Activated CD4-positive, CD25-positive, alpha-beta regulatory T cell treated with anti-CD3 and anti-CD28 coated beads, Interleukin-2, amount 50 U/mL, for 24 hours (primary cell): ENCODE results near the gene IKBKE.
"Not testable (repeated sequence)": the region's sequence is repeated elsewhere in the genome, so short reads cannot be mapped to it uniquely, and the experiment has no call there.

Experiments used
- ATAC-seq, 2 donors: fragments of 150-1000 bp; cut with Tn5 transposase; one replicate each; pipeline ENCODE4 v1.10.0; 2021; ENCODE audit warnings: mild to moderate bottlenecking in 1 of 2, moderate library complexity in 1 of 2

The IKBKE gene

DNA sequence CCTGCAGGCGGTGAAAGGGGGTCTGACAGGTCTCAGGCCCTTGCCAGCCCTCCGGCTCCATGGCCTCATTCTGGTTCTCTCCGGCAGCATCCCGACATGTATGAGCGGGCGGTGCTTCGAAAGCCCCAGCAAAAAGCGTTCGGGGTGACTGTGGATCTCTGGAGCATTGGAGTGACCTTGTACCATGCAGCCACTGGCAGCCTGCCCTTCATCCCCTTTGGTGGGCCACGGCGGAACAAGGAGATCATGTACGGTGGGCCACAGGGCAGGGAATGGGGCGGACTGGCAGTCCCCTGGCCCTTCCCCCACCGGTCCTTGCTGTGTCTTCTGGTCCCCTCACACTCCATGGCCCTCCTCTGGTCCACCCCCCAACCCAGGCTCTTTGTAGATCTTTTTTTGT lies 6.3 kb downstream of the IKBKE start:
- ATAC-seq: no peak

- ATAC-seq: no peak
Observed at GRCh38 chr1:206477110-206477509, 6.8 kb downstream of the IKBKE start.

GRCh38 chr1:206477581-206478380 lies 7.5 kb downstream of the IKBKE start:
- ATAC-seq: no peak

GRCh38 chr1:206478746-206479145 lies 8.5 kb downstream of the IKBKE start:
- ATAC-seq: no peak

- ATAC-seq: peak; percentile 49 to 53
Observed at GRCh38 chr1:206479183-206480125, 9.2 kb downstream of the IKBKE start.

DNA sequence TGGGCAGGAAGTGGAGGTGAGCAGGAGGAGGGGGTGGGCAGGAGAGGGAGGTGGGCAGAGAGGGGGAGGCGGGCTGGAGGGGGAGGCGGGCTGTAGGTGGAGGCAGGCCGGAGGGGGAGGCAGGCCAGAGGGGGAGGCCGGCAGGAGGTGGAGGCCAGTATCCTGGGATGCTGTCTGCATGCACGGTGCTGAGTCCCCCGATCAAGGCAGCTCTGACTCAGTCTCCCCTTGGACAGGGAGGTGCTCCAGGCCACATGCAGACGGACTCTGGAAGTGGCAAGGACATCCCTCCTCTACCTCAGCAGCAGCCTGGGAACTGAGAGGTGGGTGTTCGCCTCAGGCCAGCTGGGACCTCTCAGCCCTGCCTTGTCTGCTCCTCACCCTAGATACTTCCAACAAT lies 9.9 kb downstream of the IKBKE start:
- no peak for ATAC-seq

DNA sequence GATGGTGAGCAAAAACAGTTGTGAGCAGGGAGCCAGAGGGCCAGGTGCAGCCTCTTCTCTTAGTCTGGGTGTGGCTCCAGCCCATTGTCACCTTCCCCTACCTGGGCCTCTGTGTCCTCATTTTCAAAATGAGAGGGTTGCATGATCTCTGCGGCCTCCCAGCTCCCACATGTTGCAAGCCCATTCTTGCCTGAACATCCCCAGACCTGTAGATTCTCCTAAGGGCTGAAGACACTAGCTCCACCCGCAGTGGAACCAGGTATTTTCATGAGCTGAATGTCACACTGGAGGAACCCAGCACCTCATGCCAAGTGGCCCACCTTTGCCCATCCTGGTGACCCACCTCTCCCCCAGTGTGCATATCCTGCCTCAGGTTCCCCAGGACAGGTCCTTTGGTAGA lies 12.3 kb downstream of the IKBKE start:
- ATAC-seq: no peak

DNA sequence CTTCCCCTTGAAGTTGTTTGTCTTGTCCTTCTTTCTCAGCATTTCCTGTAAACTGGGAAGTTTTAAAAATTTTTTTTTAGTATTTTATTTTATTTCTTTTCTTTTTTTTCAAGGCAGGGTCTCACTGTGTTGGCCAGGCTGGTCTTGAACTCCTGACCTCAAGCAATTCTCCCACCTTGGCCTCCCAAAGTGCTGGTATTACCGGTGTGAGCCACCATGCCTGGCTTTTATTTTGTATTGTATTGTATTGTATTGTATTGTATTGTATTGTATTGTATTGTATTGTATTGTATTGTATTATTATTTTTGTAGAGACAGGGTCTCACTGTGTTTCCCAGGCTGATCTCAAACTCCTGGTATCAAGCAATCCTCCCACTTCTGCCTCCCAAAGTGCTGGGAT lies 13.6 kb downstream of the IKBKE start:
- not testable (repeated sequence) for ATAC-seq

DNA sequence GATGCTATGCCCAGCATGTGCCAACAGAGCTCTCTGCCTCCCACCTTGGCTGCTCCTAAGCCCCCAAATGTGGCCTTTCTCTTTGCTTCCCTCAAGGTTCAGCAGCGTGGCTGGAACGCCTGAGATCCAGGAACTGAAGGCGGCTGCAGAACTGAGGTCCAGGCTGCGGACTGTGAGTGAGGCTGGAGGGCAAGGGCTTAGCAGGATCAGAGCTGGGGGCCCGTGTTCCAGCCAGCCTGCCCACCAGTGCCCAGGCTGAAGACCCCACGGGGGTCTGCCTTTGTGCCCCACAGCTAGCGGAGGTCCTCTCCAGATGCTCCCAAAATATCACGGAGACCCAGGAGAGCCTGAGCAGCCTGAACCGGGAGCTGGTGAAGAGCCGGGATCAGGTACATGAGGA lies 14.6 kb downstream of the IKBKE start:
- ATAC-seq: no peak

GRCh38 chr1:206486995-206487788 lies 16.9 kb downstream of the IKBKE start:
- no peak for ATAC-seq

- no peak for ATAC-seq
Observed at GRCh38 chr1:206487970-206488369, 17.7 kb downstream of the IKBKE start.

GRCh38 chr1:206488466-206488865 lies 18.2 kb downstream of the IKBKE start:
- no peak for ATAC-seq

DNA sequence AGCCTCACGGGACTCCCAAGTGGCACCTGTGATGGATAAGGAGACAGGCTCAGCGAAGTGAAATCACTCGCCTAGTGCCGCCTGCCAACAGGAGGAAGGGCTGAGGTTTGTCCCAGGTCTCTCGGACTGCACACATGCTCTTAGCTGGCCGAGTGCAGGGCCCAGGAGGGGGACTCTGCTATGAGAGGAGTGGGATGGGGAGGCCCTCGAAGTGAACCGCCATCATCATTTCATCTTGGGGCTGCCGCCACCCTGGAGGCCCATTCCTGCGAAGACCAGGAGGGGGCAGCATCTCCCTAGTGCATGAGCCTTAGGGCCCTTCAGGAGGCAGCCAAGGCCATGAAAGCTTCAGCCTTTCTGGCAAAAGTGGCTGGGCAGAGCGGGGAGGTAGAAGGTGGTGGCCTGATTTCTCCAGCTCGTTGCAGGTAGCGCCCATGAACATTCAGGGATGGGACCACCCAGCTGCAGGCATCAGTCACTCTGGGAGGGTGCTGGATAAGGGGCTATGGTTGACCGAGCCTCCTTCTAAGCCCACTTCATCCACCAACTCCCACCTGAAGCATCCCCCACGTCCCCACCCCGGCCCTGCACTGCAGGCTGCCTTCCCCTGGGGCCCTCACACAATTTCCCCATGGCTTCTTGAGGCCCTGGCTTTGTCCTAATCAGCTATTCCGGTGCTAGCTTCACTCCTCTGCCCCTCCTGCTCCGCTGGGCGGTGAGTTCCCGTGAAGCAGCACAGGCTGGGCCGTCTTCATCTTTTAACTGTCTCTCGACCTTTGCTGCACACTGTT lies 19.9 kb downstream of the IKBKE start:
- ATAC-seq: peak; percentile 78 to 87

DNA sequence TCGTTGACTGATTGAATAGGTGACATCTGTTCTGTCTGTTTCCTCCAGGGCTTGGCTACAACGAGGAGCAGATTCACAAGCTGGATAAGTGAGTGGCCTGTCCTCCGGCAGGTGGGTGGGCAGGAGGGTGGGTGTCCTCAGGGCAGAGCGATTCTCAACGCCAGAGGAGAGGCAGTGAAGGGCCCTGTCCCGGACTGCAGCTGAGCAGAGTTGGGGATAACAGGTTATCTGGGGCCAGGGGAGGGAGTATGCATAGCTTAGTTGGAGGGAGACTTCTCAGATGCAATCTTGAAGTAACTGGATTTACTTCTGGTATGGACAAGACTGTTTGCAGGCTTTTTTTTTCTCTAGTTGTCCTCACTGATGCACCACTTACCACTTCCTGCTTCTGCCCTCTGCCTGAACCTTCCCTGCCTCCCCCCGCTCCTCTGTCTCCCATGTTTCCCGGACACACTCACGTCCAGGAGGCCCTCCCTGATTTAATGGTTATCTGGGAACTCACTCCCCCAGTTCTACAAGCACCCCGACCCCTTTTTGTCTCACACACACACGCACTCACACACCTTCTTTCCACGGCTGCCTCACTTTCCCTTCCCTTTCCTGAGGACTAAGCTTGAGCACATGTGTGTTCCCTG lies 20.6 kb downstream of the IKBKE start:
- no peak for ATAC-seq

- no peak for ATAC-seq
Observed at GRCh38 chr1:206491616-206492015, 21.3 kb downstream of the IKBKE start.

DNA sequence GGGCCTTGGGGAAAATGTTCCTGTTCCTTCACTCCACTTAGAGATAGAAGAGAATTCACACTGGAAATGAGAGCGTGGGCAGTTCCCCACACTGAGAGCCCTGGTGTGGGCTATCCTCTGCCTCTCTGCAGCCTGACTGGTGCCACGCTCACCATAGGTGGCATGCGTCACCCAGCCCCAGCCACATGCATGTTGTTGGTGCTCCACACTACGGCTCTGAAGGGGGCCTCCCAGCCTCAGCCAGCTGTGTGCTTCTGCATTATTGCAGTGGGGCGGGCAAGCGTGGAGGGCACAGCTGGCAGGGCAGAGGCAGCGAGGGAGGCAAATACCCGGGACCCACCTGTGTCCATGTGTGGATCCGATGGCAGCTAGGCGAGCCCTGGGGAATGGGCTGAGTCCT lies 22.3 kb downstream of the IKBKE start:
- no peak for ATAC-seq

GRCh38 chr1:206493279-206493678 lies 23.0 kb downstream of the IKBKE start:
- no peak for ATAC-seq

DNA sequence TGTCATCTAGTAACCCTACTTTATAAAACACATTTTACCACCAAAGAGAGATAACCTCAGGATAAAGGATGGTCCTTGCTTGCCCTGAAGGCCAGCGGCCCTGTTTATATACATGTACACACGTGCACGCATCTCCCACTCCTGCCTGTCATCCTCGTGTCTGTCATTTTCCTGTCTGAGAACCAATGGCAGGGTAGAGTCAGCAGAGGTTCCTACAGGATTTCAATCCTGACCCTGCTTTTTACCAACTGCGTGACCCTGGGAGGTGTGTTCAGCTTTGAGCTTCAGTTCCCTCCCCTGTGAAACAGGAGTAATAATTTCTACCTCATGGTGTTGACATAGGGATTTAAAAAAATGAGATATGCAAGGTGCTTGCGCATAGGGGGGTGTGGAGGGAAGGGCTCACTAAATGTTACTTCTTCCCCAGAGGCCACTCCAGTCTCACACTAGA lies 24.8 kb downstream of the IKBKE start:
- no peak for ATAC-seq

DNA sequence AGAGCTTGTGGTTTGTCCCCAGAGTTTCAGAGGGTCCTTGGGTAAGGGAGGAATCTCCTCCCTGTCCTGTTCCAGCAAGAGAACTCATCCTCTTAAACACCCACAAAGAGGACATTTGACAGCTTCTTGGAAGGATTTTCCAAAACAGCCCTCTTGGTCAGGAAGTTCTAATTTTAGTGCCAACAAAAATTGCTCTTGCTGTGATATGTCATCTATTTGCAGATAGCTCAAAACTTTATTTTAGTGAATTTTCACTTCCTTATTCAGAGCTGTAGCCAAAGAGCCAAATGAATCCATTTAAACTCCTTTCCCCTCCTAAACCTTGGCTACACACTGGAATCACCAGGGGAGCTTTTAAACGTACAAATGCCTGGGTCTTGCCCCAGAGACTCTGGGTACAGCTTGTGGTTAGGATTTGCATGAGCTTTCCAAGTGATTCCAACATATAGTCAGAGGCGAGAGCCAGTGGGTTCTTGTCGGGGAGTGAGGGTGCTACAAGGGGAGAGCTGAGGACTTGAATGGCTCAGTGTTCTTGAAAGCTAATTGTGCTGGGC lies 25.3 kb downstream of the IKBKE start:
- ATAC-seq: no peak

GRCh38 chr1:206496131-206496793 lies 26.0 kb downstream of the IKBKE start:
- no peak for ATAC-seq

DNA sequence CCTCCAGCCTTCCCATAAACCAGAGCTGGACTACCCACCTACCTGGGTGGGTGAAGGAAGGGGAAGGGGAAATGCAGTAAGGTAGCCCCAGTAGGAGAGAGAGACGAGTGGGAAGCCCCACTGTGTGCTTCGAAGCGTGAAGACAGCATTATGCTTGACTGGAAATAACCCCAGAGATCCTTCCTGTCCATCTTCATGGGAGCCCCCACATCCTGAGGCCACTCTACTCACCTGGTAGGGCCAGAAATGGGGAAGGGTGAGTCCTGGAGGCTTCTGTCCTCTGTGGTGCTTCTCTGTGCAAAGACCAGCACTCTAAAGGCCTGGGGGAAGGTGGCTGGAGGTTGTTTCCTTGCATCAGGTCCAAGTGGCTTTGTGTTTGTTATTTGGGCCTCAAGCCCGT lies 27.1 kb downstream of the IKBKE start:
- ATAC-seq: no peak
